ENCODE results near the gene IL6R.

DNA sequence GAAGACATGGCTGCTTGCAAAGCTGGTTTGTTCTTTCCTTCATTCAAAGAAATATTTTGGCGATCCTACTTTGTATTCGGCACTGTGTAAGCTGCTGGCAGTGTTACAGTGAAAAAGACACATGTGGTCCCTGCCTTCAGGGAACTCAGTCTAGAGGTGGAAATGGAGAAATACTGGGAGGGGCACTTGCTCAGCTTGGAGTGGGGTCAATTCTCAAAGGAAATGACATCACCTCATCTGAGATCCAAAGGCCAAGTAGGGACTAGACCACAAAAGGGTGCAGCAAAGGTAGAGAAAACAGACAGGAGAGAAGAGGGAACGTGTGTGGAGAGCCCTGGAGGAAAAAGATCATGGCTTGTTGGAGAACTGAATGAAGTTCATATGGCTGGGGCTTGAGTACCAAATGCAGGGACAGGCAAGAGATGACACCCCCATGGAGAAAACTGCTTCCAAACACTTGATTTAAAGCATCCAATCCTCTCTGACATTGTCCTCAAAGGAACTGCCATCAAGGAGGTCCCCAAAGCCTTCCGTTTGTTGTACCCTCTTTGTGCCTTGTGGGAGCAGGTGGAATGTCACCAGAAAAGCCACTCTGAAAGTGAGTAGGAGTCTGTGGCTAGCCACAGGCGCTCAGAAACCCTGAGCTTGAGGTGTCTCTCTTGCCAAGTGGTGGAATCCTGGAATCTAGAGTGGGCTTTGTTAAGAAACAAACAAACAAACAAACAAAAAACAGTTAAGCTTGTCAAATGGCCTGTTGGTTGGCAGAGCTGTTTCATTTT, 48.6 kb downstream of the IL6R start:
- TF ChIP-seq POLR2AphosphoS5 (IDR thresholded peaks at IDR 0.05; ENCODE audit: borderline replicate concordance, low read depth, low read length) (no peak), EZH2 (IDR thresholded peaks at IDR 0.05) (no peak), FOXP2 (optimal IDR thresholded peaks at IDR 0.05; ENCODE audit: control extremely low read depth, extremely low read length, insufficient read depth) (no peak)

Data from SK-N-MC (cell line).